KMS-11 (cell line): ENCODE data around the gene CCDC27.

Source experiments
- H2AFZ ChIP-seq: fragments of 200-600 bp; sonication (generic); 2 replicates; pipeline ENCODE4 v1.6.1; 2016; ENCODE audit warnings: antibody characterized with exemption, mixed run types, low read depth
- H3K27ac ChIP-seq: fragments of 200-600 bp; sonication (generic); 2 replicates; pipeline ENCODE4 v1.6.1; 2016; ENCODE audit warnings: mild to moderate bottlenecking, mixed run types
- H3K27me3 ChIP-seq: fragments of 200-600 bp; sonication (generic); 2 replicates; pipeline ENCODE4 v1.6.1; 2017; ENCODE audit warnings: mild to moderate bottlenecking, low read depth, mixed run types, moderate library complexity; ENCODE audit not compliant: insufficient read depth
- H3K36me3 ChIP-seq: fragments of 200-600 bp; sonication (generic); 2 replicates; pipeline ENCODE4 v1.6.1; 2017; ENCODE audit warnings: mild to moderate bottlenecking, mixed run types; ENCODE audit not compliant: insufficient read depth
- H3K4me1 ChIP-seq: fragments of 200-600 bp; sonication (generic); 2 replicates; pipeline ENCODE4 v1.6.1; 2016; ENCODE audit warnings: mild to moderate bottlenecking, low read depth, mixed run types; ENCODE audit not compliant: poor library complexity, severe bottlenecking
- H3K4me2 ChIP-seq: fragments of 200-600 bp; sonication (generic); 2 replicates; pipeline ENCODE4 v1.7.0; 2016; ENCODE audit warnings: mild to moderate bottlenecking, mixed run types
- H3K4me3 ChIP-seq: fragments of 200-600 bp; sonication (generic); IDR thresholded peaks from 2 replicates; pipeline ENCODE4 v1.6.1; 2017; ENCODE audit warnings: low read depth, low read length, mixed read lengths; ENCODE audit not compliant: insufficient read depth
- H3K79me2 ChIP-seq: fragments of 200-600 bp; sonication (generic); 2 replicates; pipeline ENCODE4 v1.6.1; 2016; ENCODE audit warnings: low read depth, mixed run types; ENCODE audit not compliant: insufficient read depth
- H3K9ac ChIP-seq: fragments of 200-600 bp; sonication (generic); 2 replicates; pipeline ENCODE4 v1.6.1; 2016; ENCODE audit warnings: mild to moderate bottlenecking, mixed run types
- H4K20me1 ChIP-seq: fragments of 200-600 bp; sonication (generic); 2 replicates; pipeline ENCODE4 v1.6.1; 2016; ENCODE audit warnings: mild to moderate bottlenecking, mixed run types; ENCODE audit not compliant: insufficient read depth
- TF ChIP-seq, protein P1 (sequence below): fragments of 200-600 bp; sonication (generic); conservative IDR thresholded peaks from 2 replicates; pipeline ENCODE4 v1.6.1; 2017; ENCODE audit warnings: low read depth, mild to moderate bottlenecking, antibody characterized with exemption, low read length, moderate library complexity, mixed read lengths

Gene CCDC27

DNA sequence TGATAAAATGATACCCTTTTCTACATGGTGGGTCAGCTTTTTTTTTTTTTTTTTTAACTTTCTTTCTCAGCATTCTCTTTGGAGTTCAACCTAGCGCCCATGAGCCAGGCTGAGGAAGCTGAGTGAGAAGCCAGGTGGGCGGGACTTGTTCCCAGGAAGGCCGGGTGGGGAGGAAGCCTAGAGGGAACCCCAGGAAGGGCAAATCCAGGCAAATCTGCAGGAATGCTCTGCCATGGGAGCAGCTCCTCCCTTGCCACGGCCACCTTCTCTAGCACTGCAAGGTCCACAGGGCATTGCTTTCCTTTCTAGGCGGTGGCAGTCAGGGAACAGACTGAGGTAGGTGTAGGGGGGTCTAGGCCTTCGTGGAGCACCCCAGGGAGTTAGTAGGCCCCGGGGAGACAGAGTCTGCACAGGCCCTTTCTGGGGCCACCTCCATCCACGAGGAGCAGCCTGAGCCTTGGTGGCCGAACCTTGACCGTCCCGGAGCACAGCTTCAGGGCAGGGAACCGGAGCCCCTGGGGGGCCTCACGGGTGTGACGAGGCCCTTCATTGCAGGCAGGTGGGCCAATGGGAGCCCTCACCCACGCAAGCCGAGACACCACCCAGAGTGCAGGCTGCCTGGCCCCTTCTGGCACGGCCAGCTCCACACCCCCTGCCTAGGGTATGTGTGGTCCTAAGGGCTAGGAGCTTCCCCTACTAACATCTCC lies 18.2 kb upstream of the CCDC27 start:
- no peaks in the 10 kb centered on the region for H3K36me3 ChIP-seq
- TF ChIP-seq, protein P1, sequence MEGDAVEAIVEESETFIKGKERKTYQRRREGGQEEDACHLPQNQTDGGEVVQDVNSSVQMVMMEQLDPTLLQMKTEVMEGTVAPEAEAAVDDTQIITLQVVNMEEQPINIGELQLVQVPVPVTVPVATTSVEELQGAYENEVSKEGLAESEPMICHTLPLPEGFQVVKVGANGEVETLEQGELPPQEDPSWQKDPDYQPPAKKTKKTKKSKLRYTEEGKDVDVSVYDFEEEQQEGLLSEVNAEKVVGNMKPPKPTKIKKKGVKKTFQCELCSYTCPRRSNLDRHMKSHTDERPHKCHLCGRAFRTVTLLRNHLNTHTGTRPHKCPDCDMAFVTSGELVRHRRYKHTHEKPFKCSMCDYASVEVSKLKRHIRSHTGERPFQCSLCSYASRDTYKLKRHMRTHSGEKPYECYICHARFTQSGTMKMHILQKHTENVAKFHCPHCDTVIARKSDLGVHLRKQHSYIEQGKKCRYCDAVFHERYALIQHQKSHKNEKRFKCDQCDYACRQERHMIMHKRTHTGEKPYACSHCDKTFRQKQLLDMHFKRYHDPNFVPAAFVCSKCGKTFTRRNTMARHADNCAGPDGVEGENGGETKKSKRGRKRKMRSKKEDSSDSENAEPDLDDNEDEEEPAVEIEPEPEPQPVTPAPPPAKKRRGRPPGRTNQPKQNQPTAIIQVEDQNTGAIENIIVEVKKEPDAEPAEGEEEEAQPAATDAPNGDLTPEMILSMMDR = no peak
- H4K20me1 ChIP-seq = no peaks in the 10 kb centered on the region
- H3K4me3 ChIP-seq = no peak overlapping the region
- peaks cover 97% of the 10 kb centered on the region for H3K27me3 ChIP-seq
- no peak overlapping the region for H3K9ac ChIP-seq
- H3K79me2 ChIP-seq = no peaks in the 10 kb centered on the region
- H3K27ac ChIP-seq = no peak overlapping the region
- H2AFZ ChIP-seq = no peak overlapping the region
- no peak overlapping the region for H3K4me2 ChIP-seq
- H3K4me1 ChIP-seq = no peaks in the 10 kb centered on the region

DNA sequence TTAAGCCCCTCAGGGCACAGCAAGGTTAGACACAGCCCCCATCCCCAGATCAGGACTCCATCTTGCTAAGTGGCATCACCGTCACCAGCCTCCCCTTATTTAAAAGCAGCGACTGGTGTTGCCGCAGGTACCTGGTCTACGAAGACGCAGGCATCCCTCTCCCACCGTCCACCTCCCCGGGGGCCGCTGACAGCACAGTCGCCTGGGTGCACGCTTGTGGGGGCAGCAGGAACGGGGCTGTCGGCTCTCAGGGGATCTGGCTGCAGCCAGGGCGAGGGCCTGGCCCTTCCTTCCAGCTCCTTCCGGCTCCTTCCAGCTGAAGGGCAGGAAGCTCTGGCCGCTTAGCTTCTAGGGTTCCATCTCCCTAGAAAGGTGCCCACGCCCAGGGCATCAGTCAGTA lies 17.6 kb upstream of the CCDC27 start:
- Histone ChIP-seq H3K27me3 (peaks cover 97% of the 10 kb centered on the region), H3K79me2 (no peaks in the 10 kb centered on the region), H3K36me3 (no peaks in the 10 kb centered on the region), H4K20me1 (no peaks in the 10 kb centered on the region), H2AFZ (no peak overlapping the region), H3K9ac (no peak overlapping the region), H3K4me1 (no peaks in the 10 kb centered on the region), H3K4me2 (no peak overlapping the region), H3K4me3 (no peak overlapping the region), H3K27ac (no peak overlapping the region)
- TF ChIP-seq, protein P1 = no peak

DNA sequence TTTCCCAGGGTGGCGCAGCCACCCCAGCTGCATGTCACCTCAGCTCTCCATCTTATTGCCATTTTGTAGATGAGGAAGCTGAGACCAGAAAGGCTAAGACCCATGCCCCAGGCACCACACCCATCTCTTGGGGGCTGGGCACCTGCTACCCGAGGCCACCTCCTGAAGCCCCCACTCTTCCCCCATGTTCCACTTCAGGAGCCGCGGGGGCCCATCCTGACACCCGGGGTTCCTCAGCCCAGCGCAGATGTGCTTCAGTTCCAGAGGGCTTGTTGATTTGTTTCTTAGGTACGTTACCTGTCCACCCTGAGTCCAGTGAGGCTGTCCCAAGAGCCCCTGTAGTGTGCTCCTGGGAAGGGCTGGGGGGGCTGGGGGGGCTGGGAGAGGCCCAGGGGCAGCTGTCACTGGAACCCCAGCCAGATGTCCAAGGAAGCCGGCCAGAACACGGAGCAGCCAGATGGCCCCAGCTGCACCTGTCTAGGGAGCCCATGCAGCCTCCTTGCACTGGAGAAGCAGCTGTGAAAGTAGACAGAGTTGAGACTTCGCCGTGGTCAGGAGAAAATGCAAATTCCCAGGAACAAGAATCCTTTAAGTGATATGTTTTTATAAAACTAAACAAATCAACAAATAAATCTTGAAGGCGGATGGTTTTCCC lies 17.1 kb upstream of the CCDC27 start:
- no peak overlapping the region for H2AFZ ChIP-seq
- no peaks in the 10 kb centered on the region for H3K36me3 ChIP-seq
- H3K9ac ChIP-seq = no peak overlapping the region

DNA sequence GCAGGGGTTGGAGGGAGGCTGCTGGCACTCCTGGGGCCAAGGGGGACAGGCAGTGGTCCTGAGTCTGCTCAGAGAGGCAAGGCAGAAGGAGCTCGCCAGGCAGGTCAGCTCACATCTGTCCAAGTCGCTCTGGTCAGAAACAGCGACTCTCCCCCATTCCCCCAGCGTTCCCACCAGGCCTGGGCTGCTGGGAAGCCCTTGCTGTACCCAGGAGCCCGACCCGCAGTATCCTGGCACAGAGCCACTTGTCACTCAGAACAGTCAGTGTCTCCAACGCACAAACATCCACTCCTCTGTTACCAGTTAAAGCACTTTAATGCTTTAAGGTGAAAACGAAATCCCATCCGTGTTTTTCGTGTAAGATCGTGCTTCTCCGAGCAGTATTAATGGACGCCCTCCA lies 16.6 kb upstream of the CCDC27 start:
- peaks cover 98% of the 10 kb centered on the region for H3K27me3 ChIP-seq
- no peak overlapping the region for H3K4me2 ChIP-seq
- H3K4me3 ChIP-seq = no peak overlapping the region
- H3K4me1 ChIP-seq = no peaks in the 10 kb centered on the region
- H2AFZ ChIP-seq = no peak overlapping the region
- no peaks in the 10 kb centered on the region for H3K36me3 ChIP-seq
- no peak overlapping the region for H3K27ac ChIP-seq
- TF ChIP-seq, protein P1 = no peak
- H4K20me1 ChIP-seq = no peaks in the 10 kb centered on the region
- H3K79me2 ChIP-seq = no peaks in the 10 kb centered on the region
- no peak overlapping the region for H3K9ac ChIP-seq

More for the DNA sequence above, 17.1 kb upstream of the CCDC27 start:
- Histone ChIP-seq H3K27ac (no peak overlapping the region), H3K4me1 (no peaks in the 10 kb centered on the region), H3K4me2 (no peak overlapping the region), H3K27me3 (peaks cover 98% of the 10 kb centered on the region), H3K4me3 (no peak overlapping the region), H4K20me1 (no peaks in the 10 kb centered on the region), H3K79me2 (no peaks in the 10 kb centered on the region)
- TF ChIP-seq, protein P1 = no peak
